GM18505 (cell line): Measurements from ENCODE around the gene DTD1.

Experiments
- ATAC-seq: cut with Tn5 transposase; IDR thresholded peaks from one replicate; pipeline ENCODE4 v1.9.1; 2021; ENCODE audit not compliant: unreplicated experiment
- POLR2A ChIP-seq: IDR thresholded peaks from 4 replicates; pipeline ENCODE4 v1.6.1; 2011; ENCODE audit warnings: borderline replicate concordance; ENCODE audit not compliant: insufficient read depth, insufficient read length; ENCODE audit errors: extremely low read depth

DTD1 gene

DNA sequence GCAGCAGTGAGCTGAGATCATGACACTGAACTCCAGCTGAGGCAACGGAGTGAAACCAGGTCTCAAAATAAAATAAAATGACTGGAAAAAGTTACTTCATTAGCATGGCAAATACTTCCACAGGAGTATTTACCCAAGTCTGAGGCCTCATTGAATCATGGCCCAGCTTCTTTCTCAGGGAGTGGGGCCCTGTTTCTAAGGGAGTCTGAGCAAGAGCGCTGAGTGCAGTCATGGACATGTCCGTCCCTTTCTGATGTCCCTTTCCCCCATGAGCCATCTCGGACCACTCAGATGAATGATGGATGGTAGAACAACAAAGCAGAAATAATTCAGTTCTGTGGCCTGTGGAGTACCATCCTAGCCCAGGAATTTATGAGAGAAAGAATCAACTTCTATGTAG lies 7.8 kb upstream of the DTD1 start:
- ATAC-seq: no peak
- no peak for TF ChIP-seq POLR2A

DNA sequence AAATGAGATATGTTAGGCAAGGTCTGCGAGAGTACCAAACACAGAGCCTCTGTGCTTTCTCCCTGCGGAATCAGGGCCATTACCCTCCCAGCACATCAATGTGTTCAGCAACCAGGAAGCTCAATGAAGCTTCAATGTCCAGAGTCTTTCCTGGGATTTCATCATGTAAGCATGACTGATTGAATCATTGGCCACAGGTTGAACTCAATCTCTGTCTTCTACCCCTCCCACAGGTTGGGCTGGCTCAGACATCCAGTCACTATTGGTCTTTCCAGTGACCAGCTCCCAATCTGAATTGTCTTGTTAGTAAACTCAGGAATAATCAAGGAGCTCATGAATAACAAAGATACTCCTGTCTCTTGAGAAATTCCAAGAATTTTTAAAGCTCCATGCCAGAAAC lies 2.7 kb upstream of the DTD1 start:
- ATAC-seq: no peak
- no peak for TF ChIP-seq POLR2A

DNA sequence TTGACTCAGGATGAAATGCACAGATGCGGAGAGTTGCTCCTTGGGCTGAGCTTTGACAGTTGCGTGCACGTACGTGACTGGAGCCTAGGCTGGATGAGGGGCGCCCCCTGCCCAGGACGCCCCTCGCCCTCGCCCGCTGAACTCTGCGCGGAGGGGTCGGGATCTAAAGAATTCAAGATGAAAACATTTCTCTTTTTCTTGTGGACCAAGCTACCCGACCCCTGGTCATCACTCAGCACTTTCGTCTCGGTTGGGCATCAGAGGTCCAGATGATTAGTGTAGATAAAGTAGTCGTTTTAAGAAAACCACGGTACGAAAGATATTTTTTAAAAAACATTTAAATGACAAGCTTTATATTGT lies 700 bp downstream of the DTD1 start:
- peak; percentile 3 for ATAC-seq
- TF ChIP-seq POLR2A: no peak

DNA sequence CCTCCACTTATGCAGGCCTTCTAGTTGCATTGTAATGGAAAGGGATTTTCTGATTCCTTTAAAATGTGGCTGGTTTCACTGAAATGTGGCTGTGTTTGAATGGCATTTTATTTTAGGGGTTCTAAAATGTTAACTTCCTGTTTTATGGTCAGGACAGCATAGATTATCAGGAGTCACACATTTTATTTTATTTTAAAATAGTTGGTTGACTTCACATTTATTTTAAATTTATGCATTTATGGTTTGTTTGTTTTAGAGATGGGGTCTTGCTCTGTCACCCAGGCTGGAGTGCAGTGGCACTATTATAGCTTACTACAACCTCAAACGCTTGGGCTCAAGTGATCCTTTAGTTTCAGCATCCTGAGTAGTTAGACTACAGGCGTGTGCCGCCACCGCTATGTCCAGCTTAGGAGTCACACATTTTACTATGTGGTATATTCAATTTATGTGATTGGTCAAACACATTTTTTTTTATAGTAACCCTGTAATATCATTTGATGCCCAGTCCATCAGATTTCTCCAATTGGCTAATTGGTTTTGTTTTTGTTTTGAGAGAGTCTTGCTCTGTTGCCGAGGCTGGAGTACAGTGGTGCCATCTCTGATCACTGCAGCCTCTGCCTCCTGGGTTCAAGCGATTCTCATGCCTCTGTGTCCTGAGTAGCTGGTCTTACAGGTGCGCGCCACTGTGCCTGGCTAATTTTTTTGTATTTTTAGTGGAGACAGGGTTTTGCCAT lies 2.3 kb downstream of the DTD1 start:
- ATAC-seq: no peak
- no peak for TF ChIP-seq POLR2A

DNA sequence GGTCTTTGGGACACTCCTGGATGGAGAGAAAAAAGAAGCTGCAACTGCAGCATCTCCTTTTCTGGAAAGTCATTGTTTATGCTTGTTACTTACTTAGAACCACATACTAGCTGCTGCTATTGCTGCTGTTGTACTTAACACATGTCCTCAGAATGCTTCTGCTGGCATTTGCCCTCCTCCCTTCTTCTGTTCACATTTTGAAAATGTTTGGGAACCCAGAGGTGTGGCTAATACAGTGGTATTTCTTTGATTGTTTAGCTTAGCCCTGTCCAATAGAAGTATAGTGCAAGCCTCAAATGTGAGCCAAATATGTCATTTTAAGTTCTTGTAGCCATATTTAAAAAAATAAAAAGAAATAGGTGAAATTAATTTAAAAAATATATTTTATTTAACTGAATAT lies 8.4 kb downstream of the DTD1 start:
- no peak for ATAC-seq
- TF ChIP-seq POLR2A: no peak

DNA sequence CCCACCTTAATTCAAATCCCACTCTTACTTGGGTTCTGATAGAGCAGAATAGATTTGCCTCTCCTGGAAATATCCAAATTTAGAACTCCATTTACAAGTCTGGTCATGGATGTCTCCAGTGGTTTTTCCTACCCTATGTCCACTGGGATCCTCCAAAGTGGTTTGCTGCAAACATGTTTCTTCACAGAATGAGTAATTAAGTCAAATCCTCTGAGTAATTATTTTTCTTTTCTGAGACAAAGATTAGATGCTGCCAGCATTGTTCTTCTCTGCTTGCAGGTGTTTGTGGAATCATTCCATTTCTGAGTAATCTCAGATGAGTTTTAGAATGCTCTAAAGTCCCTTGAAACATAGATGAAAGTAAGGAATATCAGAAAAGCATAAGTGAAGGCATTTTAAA lies 21.9 kb downstream of the DTD1 start:
- no peak for ATAC-seq
- no peak for TF ChIP-seq POLR2A

- ATAC-seq: no peak
- TF ChIP-seq POLR2A: no peak
Measured at GRCh38 chr20:18611492-18611891, 23.6 kb downstream of the DTD1 start.

DNA sequence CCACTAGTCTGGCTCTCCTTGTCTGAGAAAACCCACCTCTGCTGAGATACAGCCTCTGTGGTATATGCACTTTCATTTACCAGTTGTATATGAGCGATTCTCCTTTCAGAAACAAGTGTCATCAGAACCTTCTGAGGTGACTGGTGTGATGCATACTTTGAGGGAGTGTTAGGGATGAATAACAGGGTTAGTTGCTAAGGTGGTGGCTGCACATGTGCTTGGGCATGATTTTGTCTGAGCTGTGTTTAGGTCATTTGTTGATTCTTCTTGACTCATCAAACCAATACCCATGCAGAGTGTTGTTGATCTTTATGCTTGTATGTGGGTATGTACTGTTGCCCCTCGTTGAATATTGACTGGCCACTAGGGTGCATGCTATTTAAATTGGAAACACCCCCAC lies 25.7 kb downstream of the DTD1 start:
- no peak for TF ChIP-seq POLR2A
- ATAC-seq: no peak

DNA sequence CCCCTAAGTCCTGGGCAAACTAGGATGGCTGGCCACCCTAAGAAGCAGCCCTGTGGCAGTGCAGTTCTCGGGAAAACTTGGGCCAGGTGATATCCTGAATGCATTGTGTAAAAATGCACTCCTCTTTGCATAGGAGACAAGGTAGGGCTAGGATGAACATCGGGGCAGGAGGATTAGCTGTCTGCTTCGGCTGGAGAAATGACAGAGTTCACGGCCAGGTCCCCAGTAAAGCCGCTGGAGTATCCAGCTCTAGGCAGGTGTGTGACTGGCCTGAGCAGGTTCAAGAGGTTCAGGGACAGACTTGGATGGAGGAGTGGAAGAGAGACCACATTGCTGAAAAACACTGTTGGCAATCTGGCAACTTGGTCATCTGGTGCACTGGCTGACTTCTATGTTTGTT lies 26.4 kb downstream of the DTD1 start:
- TF ChIP-seq POLR2A: no peak
- ATAC-seq: no peak

GRCh38 chr20:18615020-18615650 lies 27.3 kb downstream of the DTD1 start:
- TF ChIP-seq POLR2A: no peak
- ATAC-seq: no peak

DNA sequence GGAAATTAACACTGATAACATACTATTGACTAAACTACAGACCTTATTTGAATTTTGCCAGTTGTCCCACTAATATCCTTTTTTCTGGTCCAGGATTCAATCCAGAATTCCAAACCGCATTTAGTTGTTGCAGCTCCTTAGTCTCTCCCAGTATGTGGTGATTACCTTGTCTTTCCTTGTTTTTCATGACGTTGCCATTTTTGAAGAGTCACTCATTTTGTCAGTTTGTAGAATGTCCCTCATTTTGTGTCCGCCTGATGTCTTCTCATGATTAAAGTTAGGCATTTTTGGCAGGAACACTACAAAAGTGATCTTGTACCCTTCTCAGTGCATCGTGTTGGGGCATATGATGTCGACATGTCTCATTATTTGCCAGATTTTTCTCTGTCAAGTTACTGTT lies 33.1 kb downstream of the DTD1 start:
- no peak for ATAC-seq
- TF ChIP-seq POLR2A: no peak

- no peak for ATAC-seq
- TF ChIP-seq POLR2A: no peak
Measured at GRCh38 chr20:18623156-18623910, 35.5 kb downstream of the DTD1 start.

GRCh38 chr20:18624948-18625347 lies 37.1 kb downstream of the DTD1 start:
- no peak for ATAC-seq
- no peak for TF ChIP-seq POLR2A

GRCh38 chr20:18625907-18626655 lies 38.2 kb downstream of the DTD1 start:
- ATAC-seq: no peak
- no peak for TF ChIP-seq POLR2A

GRCh38 chr20:18628330-18628920 lies 40.6 kb downstream of the DTD1 start:
- no peak for TF ChIP-seq POLR2A

More at GRCh38 chr20:18628330-18628920, 40.6 kb downstream of the DTD1 start:
- ATAC-seq: no peak
